Left ventricle myocardium inferior (tissue), 1 donor: Measurements from ENCODE around the gene RBM19. TPM values are rescaled to one million over a fixed set of nuclear protein-coding genes. Genes with fewer than 3 reads are reported as not detected.

Experiments
- DNase-seq: peaks from one replicate; pipeline ENCODE4 v3.0.0-alpha.2; 2020
- H3K27ac ChIP-seq: fragments of 200-600 bp; replicated peaks from 2 replicates; pipeline ENCODE4 v1.8.0; 2021
- H3K27me3 ChIP-seq: fragments of 200-600 bp; 2 replicates; pipeline ENCODE4 v1.8.0; 2021; ENCODE audit warnings: low read depth
- H3K36me3 ChIP-seq: fragments of 200-600 bp; 2 replicates; pipeline ENCODE4 v1.8.0; 2021
- H3K4me1 ChIP-seq: fragments of 200-600 bp; 2 replicates; pipeline ENCODE4 v1.8.0; 2021
- H3K4me3 ChIP-seq: fragments of 200-600 bp; 2 replicates; pipeline ENCODE4 v1.8.0; 2021; ENCODE audit warnings: mild to moderate bottlenecking, moderate library complexity
- H3K9me3 ChIP-seq: fragments of 200-600 bp; replicated peaks from 2 replicates; pipeline ENCODE4 v1.8.0; 2021
- intact Hi-C: fragments of 100-400 bp; cut with micrococcal nuclease; formaldehyde crosslinking; loops from one replicate; pipeline ENCODE4 v1.11.0; 2022
- total RNA-seq: library from RNA; stranded (reverse); fragmentation: NEBNext Ultra II Directional; extraction: Animal tissue kit (Norgen Biotek cat#: 25700); gene quantifications from one replicate; pipeline ENCODE4 v1.2.1, GENCODE V29; 2021
- TF ChIP-seq, protein P1 (sequence below): fragments of 200-600 bp; IDR thresholded peaks from 2 replicates; pipeline ENCODE4 v1.8.0; 2021; ENCODE audit warnings: antibody characterized with exemption, mild to moderate bottlenecking, borderline replicate concordance
- donor health status: DM: no; HTN: yes; CAD: no; lungs with severe emphysema.

RBM19 gene
- total RNA-seq, 1 donor from 2014 or later, result 18.9 TPM

DNA sequence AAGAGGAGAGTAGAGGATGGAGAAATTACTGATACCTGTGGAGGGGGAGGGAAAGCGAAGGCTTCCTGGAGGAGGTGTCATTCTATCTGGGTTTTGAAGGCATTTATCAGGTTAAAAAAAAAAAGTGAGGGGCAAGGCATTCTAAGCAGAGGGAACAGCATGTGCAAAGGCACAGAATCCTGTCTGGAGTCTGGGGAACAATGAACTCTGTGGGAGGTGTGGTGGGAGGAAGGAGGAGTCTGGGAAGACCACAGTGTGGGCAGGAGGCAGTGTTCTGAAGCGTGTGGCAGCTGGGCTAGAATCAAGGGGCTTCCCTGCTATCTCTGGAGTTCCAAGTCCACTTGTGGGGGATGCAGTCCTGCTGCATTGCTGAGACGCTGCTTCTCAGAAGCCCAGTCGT is 123.4 kb downstream of the RBM19 start:
- Histone ChIP-seq H3K9me3 (no peaks in the 10 kb centered on the region), H3K27me3 (no peaks in the 10 kb centered on the region), H3K36me3 (peaks cover 24% of the 10 kb centered on the region), H3K4me3 (no peak overlapping the region), H3K4me1 (peaks cover 20% of the 10 kb centered on the region), H3K27ac (no peak overlapping the region)
- TF ChIP-seq, protein P1, sequence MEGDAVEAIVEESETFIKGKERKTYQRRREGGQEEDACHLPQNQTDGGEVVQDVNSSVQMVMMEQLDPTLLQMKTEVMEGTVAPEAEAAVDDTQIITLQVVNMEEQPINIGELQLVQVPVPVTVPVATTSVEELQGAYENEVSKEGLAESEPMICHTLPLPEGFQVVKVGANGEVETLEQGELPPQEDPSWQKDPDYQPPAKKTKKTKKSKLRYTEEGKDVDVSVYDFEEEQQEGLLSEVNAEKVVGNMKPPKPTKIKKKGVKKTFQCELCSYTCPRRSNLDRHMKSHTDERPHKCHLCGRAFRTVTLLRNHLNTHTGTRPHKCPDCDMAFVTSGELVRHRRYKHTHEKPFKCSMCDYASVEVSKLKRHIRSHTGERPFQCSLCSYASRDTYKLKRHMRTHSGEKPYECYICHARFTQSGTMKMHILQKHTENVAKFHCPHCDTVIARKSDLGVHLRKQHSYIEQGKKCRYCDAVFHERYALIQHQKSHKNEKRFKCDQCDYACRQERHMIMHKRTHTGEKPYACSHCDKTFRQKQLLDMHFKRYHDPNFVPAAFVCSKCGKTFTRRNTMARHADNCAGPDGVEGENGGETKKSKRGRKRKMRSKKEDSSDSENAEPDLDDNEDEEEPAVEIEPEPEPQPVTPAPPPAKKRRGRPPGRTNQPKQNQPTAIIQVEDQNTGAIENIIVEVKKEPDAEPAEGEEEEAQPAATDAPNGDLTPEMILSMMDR, result no peak
- intact Hi-C loops, result no loop called here
- no peak for DNase-seq

DNA sequence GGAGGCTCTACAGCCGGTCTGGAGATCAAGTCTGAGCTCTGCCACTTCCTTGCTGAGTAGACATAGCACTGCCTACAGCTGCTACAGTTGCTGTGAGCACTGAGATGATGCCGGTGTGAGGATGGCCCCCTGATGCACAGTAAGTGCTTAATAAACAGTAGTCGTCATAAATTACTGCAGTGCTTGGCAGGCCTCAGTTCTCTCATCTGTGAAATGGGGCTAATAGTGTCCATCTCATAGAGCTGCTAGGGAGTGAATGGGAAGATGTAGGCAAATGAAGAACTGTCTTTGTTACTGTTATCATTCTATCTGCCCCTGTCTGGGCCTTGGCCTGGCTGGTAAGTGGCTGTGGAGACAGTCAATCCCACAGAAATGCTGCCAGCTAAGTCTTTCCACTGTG is 124.3 kb downstream of the RBM19 start:
- intact Hi-C loops, result no loop called here
- peaks cover 24% of the 10 kb centered on the region for H3K36me3 ChIP-seq
- no peak overlapping the region for H3K27ac ChIP-seq
- DNase-seq, result no peak
- H3K27me3 ChIP-seq, result no peaks in the 10 kb centered on the region
- TF ChIP-seq, protein P1, result no peak
- H3K4me1 ChIP-seq, result peaks cover 20% of the 10 kb centered on the region
- no peak overlapping the region for H3K4me3 ChIP-seq
- H3K9me3 ChIP-seq, result no peaks in the 10 kb centered on the region

DNA sequence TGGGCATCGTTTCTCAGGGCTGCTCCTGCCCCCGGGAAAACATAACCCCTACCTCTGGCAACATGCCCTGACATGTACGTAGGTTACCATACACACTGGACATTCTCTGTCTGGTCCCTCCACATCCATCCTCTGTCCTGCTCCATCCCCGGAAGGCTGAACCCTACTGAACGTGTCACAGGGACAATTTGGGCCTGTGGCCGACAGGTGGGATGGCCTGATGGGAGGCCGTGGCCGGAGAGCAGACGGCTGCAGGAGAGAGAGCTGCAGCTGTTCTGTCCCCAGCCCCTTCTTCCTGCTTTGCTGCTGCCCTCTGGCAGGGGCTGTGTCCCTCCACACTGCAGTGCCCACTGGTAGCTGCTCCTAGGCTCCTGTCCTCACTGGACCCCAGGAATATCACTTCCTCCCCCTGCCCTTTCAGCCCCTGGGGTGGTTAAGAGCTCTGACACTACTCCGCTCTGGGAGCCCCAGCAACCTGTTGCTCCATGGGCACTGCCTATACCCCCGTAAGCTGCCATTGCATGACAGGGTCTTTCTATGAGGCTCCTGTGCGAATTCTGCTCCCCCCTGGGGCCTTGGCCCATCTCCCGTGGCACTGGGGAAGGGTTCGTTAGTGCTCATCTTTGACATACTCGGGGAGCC is 125.6 kb downstream of the RBM19 start:
- Histone ChIP-seq H3K4me3 (no peak overlapping the region), H3K9me3 (no peaks in the 10 kb centered on the region), H3K4me1 (peaks cover 8% of the 10 kb centered on the region), H3K27me3 (no peaks in the 10 kb centered on the region), H3K36me3 (peaks cover 24% of the 10 kb centered on the region), H3K27ac (no peak overlapping the region)
- no peak for DNase-seq
- intact Hi-C loops, result no loop called here
- TF ChIP-seq, protein P1, result no peak

DNA sequence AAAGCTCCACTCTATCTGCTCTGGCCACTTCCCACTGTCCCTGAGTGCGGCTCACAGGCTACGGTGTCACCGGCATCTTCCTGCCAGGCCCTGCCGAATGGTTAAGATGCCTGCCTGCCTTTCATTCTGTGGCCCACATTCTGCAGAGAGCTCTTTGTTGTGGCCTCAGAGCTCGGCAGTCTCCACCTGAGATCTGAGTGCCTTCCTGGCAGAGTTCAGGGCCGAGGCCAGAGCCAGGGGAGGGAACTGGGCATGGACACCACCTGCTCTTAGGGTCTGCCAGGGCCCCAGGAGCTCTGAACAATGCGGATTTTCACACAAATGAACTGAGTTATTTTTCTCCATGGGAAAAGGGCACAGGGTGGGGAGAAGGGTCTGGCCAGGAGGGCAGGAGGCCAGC is 127.2 kb downstream of the RBM19 start:
- TF ChIP-seq, protein P1, result no peak
- intact Hi-C loops, result no loop called here

DNA sequence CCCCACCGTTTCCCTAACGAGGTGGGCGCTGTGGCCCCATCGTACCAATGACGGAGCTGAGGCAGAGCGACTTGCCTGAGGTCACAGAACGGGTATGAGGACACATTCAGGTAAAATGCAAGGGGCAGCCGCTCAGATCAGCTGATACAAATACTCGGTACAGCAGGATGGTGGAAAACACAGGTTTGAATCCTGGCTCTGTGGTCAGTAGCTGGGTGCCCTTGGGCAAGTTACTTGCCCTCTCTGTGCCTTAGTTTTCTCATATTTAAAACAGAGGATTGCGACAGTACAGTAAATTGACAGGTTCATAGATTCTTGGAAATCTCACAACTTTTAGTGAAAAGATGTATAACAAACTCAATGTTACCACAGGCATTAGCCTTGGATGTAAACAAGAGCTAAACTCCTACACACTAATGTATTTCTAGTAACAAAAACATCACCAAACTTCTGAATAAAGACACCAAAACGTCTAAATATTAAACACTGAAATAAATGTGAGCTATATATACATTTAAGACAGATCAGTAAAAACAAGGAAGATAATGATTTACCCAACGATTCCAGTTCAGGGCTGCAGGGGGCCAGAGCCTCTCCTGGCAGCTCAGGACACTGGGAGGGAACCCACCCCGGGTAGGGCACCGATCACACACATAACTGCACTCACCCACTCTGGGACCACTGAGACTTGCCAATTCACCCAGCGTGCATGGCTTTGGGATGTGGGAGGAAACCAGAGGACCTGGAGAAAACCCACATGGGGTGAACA is 128.4 kb downstream of the RBM19 start:
- intact Hi-C loops, result no loop called here
- DNase-seq, result no peak
- TF ChIP-seq, protein P1, result no peak

More for the DNA sequence above, 127.2 kb downstream of the RBM19 start:
- Histone ChIP-seq H3K4me3 (no peak overlapping the region), H3K4me1 (no peaks in the 10 kb centered on the region), H3K27me3 (no peaks in the 10 kb centered on the region), H3K27ac (no peak overlapping the region), H3K36me3 (peaks cover 16% of the 10 kb centered on the region), H3K9me3 (no peaks in the 10 kb centered on the region)
- no peak for DNase-seq

More for the DNA sequence above, 128.4 kb downstream of the RBM19 start:
- Histone ChIP-seq H3K36me3 (peaks cover 6% of the 10 kb centered on the region), H3K27me3 (no peaks in the 10 kb centered on the region), H3K27ac (no peak overlapping the region), H3K4me3 (no peak overlapping the region), H3K9me3 (no peaks in the 10 kb centered on the region), H3K4me1 (no peaks in the 10 kb centered on the region)
